A673 (cell line): ENCODE measurements around the gene XAGE5.

Experiments used
- CTCF ChIP-seq: fragments of 300-800, 200-600 bp; sonication (generic); conservative IDR thresholded peaks from 2 replicates; pipeline ENCODE4 v1.5.1; 2017; ENCODE audit warnings: low read depth, mild to moderate bottlenecking, antibody characterized with exemption, low read length, moderate library complexity, mixed read lengths
- EZH2 ChIP-seq: fragments of 200-600 bp; sonication (generic); IDR thresholded peaks from 2 replicates; pipeline ENCODE4 v1.6.1; 2017; ENCODE audit warnings: borderline replicate concordance, low read depth, mild to moderate bottlenecking, mixed read lengths, antibody characterized with exemption, low read length; ENCODE audit not compliant: poor library complexity, severe bottlenecking

- no peak for TF ChIP-seq CTCF
- TF ChIP-seq EZH2: no peak
Observed at GRCh38 chrX:52865343-52865998, 54.4 kb downstream of the XAGE5 start.
